K562 (cell line): Measurements from ENCODE around the gene BCL2L1. TPM values are rescaled to one million over a fixed set of nuclear protein-coding genes. Genes with fewer than 3 reads are reported as not detected.
"Not testable (repeated sequence)": the region's sequence is repeated elsewhere in the genome, so short reads cannot be mapped to it uniquely, and the experiment has no call there.

Experiments
- ATAC-seq: fragments of 200-7000 bp; cut with Tn5 transposase; 3 replicates; pipeline ENCODE4 v1.9.1; 2020; ENCODE audit warnings: moderate library complexity
- BruUV-seq: library from RNA; stranded (reverse); fragments of 400-500 nt; replicated peaks from 2 replicates; lab custom pipeline; 2021; lab: Mats Ljungman, UMichigan
- CTCF ChIA-PET: fragments of 300-600 bp; formaldehyde crosslinking; extraction: SDS; loops from one replicate; lab custom pipeline; 2021; ENCODE audit warnings: low intra/inter-chr PET ratio; lab: Yijun Ruan, JAX
- POLR2A ChIA-PET: fragments of 300-600, 350-650 bp; sonication (Branson Sonifier 250); formaldehyde crosslinking; extraction: SDS; loops from one replicate; lab custom pipeline; 2021; ENCODE audit warnings: antibody characterized with exemption, inconsistent platforms; lab: Yijun Ruan, JAX
- DNase-seq, 4 experiments: peaks; one replicate each; pipeline versions ENCODE4 v3.0.0 to v3.0.0-alpha.2; 2011 to 2018; ENCODE audit warnings: low spot score in 3 of 4, mixed read lengths in 3 of 4; ENCODE audit errors: extremely low read depth in 1 of 4
- FAIRE-seq: peaks from 2 replicates; lab custom pipeline; 2011; peaks lifted over from hg19 to GRCh38; lab: Jason Lieb, UNC
- H2AFZ ChIP-seq: 2 replicates; pipeline ENCODE4 v1.6.0; 2011; ENCODE audit warnings: low read depth, low read length, control low read depth, inconsistent platforms
- H3K27ac ChIP-seq: fragments of 200-600 bp; 3 replicates; pipeline ENCODE4 v1.8.0; 2011; ENCODE audit warnings: low read depth, mild to moderate bottlenecking, control low read depth, inconsistent platforms, low read length, moderate library complexity, mixed read lengths; ENCODE audit errors: extremely low read depth
- H3K27me3 ChIP-seq, 2 experiments: fragments of 300-600 bp in 1 of 2; 2 replicates in 1 of 2; 3 replicates in 1 of 2; pipeline versions ENCODE4 v1.6.0 to v1.8.0; 2011; ENCODE audit warnings: inconsistent platforms in 2 of 2, low read length in 2 of 2, mild to moderate bottlenecking in 1 of 2, mixed read lengths in 1 of 2, moderate library complexity in 1 of 2; ENCODE audit not compliant: control insufficient read depth in 2 of 2, insufficient read depth in 2 of 2
- H3K36me3 ChIP-seq: fragments of 300-600 bp; 3 replicates; pipeline ENCODE4 v1.8.0; 2011; ENCODE audit warnings: mild to moderate bottlenecking, low read length, inconsistent platforms; ENCODE audit not compliant: control insufficient read depth, insufficient read depth
- H3K4me1 ChIP-seq, 2 experiments: fragments of 200-600 bp in 1 of 2; replicated peaks in 1 of 2; 2 replicates in 1 of 2; 3 replicates in 1 of 2; pipeline versions ENCODE4 v1.5.1 to v1.8.0; 2011; ENCODE audit warnings: inconsistent platforms in 2 of 2, low read length in 2 of 2, mild to moderate bottlenecking in 1 of 2, mixed read lengths in 1 of 2, moderate library complexity in 1 of 2; ENCODE audit not compliant: control insufficient read depth in 2 of 2, insufficient read depth in 2 of 2
- H3K4me2 ChIP-seq: 2 replicates; pipeline ENCODE4 v1.6.1; 2011; ENCODE audit warnings: low read length, control low read depth, inconsistent platforms, mixed read lengths; ENCODE audit not compliant: insufficient read depth
- H3K4me3 ChIP-seq: fragments of 200-600 bp; sonication (generic), shearing (Covaris generic); 2 replicates; pipeline ENCODE4 v1.5.1; 2016; ENCODE audit warnings: control low read depth, inconsistent platforms
- H3K79me2 ChIP-seq: fragments of 200-600 bp; 3 replicates; pipeline ENCODE4 v1.8.0; 2011; ENCODE audit warnings: low read length, inconsistent platforms; ENCODE audit not compliant: control insufficient read depth, insufficient read depth
- H3K9ac ChIP-seq, 2 experiments: 2 replicates each; pipeline versions ENCODE4 v1.6.0 to v1.6.1; 2011; ENCODE audit warnings: low read depth in 2 of 2, low read length in 2 of 2, control low read depth in 1 of 2, inconsistent platforms in 1 of 2, mild to moderate bottlenecking in 1 of 2, mixed read lengths in 1 of 2; ENCODE audit not compliant: insufficient read depth in 1 of 2
- H3K9me1 ChIP-seq: one replicate; pipeline ENCODE4 v1.6.0; 2011; ENCODE audit warnings: inconsistent platforms, mild to moderate bottlenecking, low read length, moderate library complexity; ENCODE audit not compliant: control insufficient read depth, insufficient read depth
- H3K9me3 ChIP-seq: replicated peaks from 2 replicates; pipeline ENCODE4 v1.5.1; 2011; ENCODE audit warnings: low read depth, low read length, inconsistent platforms; ENCODE audit not compliant: control insufficient read depth, insufficient read depth
- H4K20me1 ChIP-seq: replicated peaks from 2 replicates; pipeline ENCODE4 v1.6.1; 2011; ENCODE audit warnings: low read length, inconsistent platforms, mixed read lengths; ENCODE audit not compliant: control insufficient read depth, insufficient read depth
- BCOR ChIP-seq: fragments of 450-650 bp; IDR thresholded peaks from 2 replicates; pipeline ENCODE4 v1.6.1; 2016
- SMARCA5 ChIP-seq: fragments of 450-650 bp; IDR thresholded peaks from 2 replicates; pipeline ENCODE4 v1.6.1; 2016
- ZNF146 ChIP-seq: IDR thresholded peaks from one replicate; pipeline ENCODE4 v1.6.1; 2018; ENCODE audit warnings: missing compliant biosample characterization; ENCODE audit not compliant: unreplicated experiment
- WGBS: fragments of 100-300 bp; shearing (Covaris generic); methylation state at CpG from one replicate; pipeline ENCODE4 v1.1.6; 2016; ENCODE audit warnings: low coverage, mixed read lengths; ENCODE audit not compliant: insufficient coverage; ENCODE audit errors: missing lambda C conversion rate; 5-methylcytosine and 5-hydroxymethylcytosine counted together
- in situ Hi-C: fragments of 300-500 bp; cut with MboI; formaldehyde crosslinking; loops from 4 replicates; pipeline ENCODE4 v1.15.0; 2018; ENCODE audit warnings: inconsistent platforms, mixed read lengths
- intact Hi-C: fragments of 100-400 bp; cut with micrococcal nuclease; formaldehyde crosslinking; loops from 2 replicates; pipeline ENCODE4 v1.14.2; 2022
- polyA plus RNA-seq, 8 experiments: library from polyadenylated mRNA; depleted of rRNA in 4 of 8; stranded (reverse) in 5 of 8; unstranded in 3 of 8; fragments of >200 nt; fragmentation: Nextera tagmentation in 2 of 8; fragmentation: Illumina TruSeq in 1 of 8; extraction: Ambion mirVana in 2 of 8; extraction: Trizol in 1 of 8; gene quantifications; 2 replicates each; pipeline versions ENCODE4 v1.2.1 to v1.2.3, GENCODE V29; 2011 to 2014; ENCODE audit warnings: inconsistent platforms in 1 of 8, missing spikeins in 1 of 8
- total RNA-seq, 7 experiments: library from RNA; depleted of rRNA in 6 of 7; stranded (reverse); fragments of >200 nt in 6 of 7; fragmentation: Illumina TruSeq in 2 of 7; extraction: Trizol in 2 of 7; gene quantifications; 2 replicates each; pipeline versions ENCODE4 v1.2.1 to v1.2.3, GENCODE V29; 2011 to 2021; ENCODE audit warnings: low replicate concordance in 1 of 7

Gene BCL2L1
- total and polyA plus RNA-seq, 9 of the 15 experiments (the other 6 are each of a cell fraction or from before 2014, with no cell fraction given): 3.3 to 182 (median 120) TPM

GRCh38 chr20:31628057-31628456 is 94.6 kb downstream of the BCL2L1 start:
- H2AFZ ChIP-seq, H3K9me1 ChIP-seq, H3K9me3 ChIP-seq, H3K27ac ChIP-seq, FAIRE-seq, intact Hi-C loops, H3K4me2 ChIP-seq, BruUV-seq, ATAC-seq, H3K36me3 ChIP-seq, in situ Hi-C loops, H3K27me3 ChIP-seq, H3K4me1 ChIP-seq, H3K79me2 ChIP-seq, CTCF ChIA-PET, H4K20me1 ChIP-seq, H3K9ac ChIP-seq, H3K4me3 ChIP-seq, DNase-seq: not testable (repeated sequence)
- TF ChIP-seq SMARCA5 (0 out of 2 replicates have a peak, but pooled peaks have one; percentile 32), BCOR (peak; percentile 70), ZNF146 (CRISPR knock-in tag) (peak; percentile 27)
- POLR2A ChIA-PET: interaction anchor here (0.8 kb wide), 1 partner anchor 51 kb away, joined by 3 read pairs; no protein-coding TSS in a partner anchor
- WGBS: 11% methylated on average over 2 of the region's 2 CpGs

GRCh38 chr20:31626534-31626933 is 96.1 kb downstream of the BCL2L1 start:
- H3K9me1 ChIP-seq, H3K4me2 ChIP-seq, H3K36me3 ChIP-seq, BruUV-seq, H3K4me3 ChIP-seq, in situ Hi-C loops, H3K4me1 ChIP-seq, intact Hi-C loops, H2AFZ ChIP-seq, H3K27ac ChIP-seq, H3K9ac ChIP-seq, ATAC-seq, H3K9me3 ChIP-seq, H3K27me3 ChIP-seq, H3K79me2 ChIP-seq, DNase-seq, CTCF ChIA-PET, H4K20me1 ChIP-seq, FAIRE-seq: not testable (repeated sequence)
- 71% methylated on average over 8 of the region's 8 CpGs for WGBS
- POLR2A ChIA-PET: interaction anchor here (1.7 kb wide), 1 partner anchor 21 kb away, joined by 3 read pairs; the partner anchor contains the start of gene ID1

GRCh38 chr20:31623123-31623505 is 99.6 kb downstream of the BCL2L1 start:
- intact Hi-C loops, H3K4me1 ChIP-seq, in situ Hi-C loops, ATAC-seq, H3K36me3 ChIP-seq, H3K79me2 ChIP-seq, H3K9ac ChIP-seq, CTCF ChIA-PET, DNase-seq, H4K20me1 ChIP-seq, BruUV-seq, H3K4me3 ChIP-seq, H2AFZ ChIP-seq, H3K27ac ChIP-seq, H3K9me1 ChIP-seq, FAIRE-seq, H3K4me2 ChIP-seq, H3K9me3 ChIP-seq, H3K27me3 ChIP-seq: not testable (repeated sequence)
- POLR2A ChIA-PET: interaction anchor here (1.4 kb wide), 1 partner anchor 18 kb away, joined by 4 read pairs; the partner anchor contains the start of gene ID1
- WGBS: 73% methylated on average over 6 of the region's 6 CpGs
